ENCODE data around the gene TMPRSS9. TPM values are rescaled to one million over a fixed set of nuclear protein-coding genes. Genes with fewer than 3 reads are reported as not detected.

Gene TMPRSS9
- total RNA-seq, 4 donors from 2014 or later: not detected

GRCh38 chr19:2434721-2435265, 74.7 kb downstream of the TMPRSS9 start:
- no peak for TF ChIP-seq CTCF (IDR thresholded peaks at IDR 0.05; ENCODE audit: low read depth)

- no peak for TF ChIP-seq CTCF (IDR thresholded peaks at IDR 0.05; ENCODE audit: low read depth)
Measured at GRCh38 chr19:2436384-2436783, 76.3 kb downstream of the TMPRSS9 start.

- no peak for TF ChIP-seq CTCF (IDR thresholded peaks at IDR 0.05; ENCODE audit: low read depth)
Measured at GRCh38 chr19:2436926-2437325, 76.9 kb downstream of the TMPRSS9 start.

GRCh38 chr19:2438178-2438577, 78.1 kb downstream of the TMPRSS9 start:
- TF ChIP-seq CTCF (IDR thresholded peaks at IDR 0.05; ENCODE audit: low read depth): no peak

GRCh38 chr19:2440515-2440914, 80.5 kb downstream of the TMPRSS9 start:
- TF ChIP-seq CTCF (IDR thresholded peaks at IDR 0.05; ENCODE audit: low read depth): no peak

GRCh38 chr19:2441096-2441752, 81.2 kb downstream of the TMPRSS9 start:
- no peak for TF ChIP-seq CTCF (IDR thresholded peaks at IDR 0.05; ENCODE audit: low read depth)

GRCh38 chr19:2443116-2443784, 83.2 kb downstream of the TMPRSS9 start:
- TF ChIP-seq CTCF (IDR thresholded peaks at IDR 0.05; ENCODE audit: low read depth): no peak

All from subcutaneous adipose tissue (tissue), 4 donors.